Measurements from ENCODE around the gene ACMSD. TPM values are rescaled to one million over a fixed set of nuclear protein-coding genes. Genes with fewer than 3 reads are reported as not detected.

The ACMSD gene
- total RNA-seq, 4 donors from 2014 or later = 0.29 TPM; not detected in 3

DNA sequence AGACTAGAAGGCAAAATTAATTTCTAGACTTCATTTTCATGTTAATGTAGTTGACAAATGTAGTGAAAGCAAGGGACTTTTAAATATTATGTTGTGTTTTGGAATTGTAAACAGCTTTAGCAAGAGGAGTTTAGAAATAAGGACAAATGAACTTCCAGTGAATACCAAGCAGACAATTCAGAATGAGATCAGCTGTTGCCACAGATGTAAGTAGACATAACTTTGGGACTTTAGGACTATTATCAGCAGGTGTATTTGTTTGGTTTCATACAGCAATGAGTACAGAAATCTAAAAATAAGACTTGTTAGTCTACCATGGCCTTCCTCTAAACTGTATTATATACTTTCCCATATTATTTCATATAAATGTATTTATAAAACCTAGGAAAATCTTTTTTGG lies 46.0 kb downstream of the ACMSD start:
- TF ChIP-seq, protein P1, sequence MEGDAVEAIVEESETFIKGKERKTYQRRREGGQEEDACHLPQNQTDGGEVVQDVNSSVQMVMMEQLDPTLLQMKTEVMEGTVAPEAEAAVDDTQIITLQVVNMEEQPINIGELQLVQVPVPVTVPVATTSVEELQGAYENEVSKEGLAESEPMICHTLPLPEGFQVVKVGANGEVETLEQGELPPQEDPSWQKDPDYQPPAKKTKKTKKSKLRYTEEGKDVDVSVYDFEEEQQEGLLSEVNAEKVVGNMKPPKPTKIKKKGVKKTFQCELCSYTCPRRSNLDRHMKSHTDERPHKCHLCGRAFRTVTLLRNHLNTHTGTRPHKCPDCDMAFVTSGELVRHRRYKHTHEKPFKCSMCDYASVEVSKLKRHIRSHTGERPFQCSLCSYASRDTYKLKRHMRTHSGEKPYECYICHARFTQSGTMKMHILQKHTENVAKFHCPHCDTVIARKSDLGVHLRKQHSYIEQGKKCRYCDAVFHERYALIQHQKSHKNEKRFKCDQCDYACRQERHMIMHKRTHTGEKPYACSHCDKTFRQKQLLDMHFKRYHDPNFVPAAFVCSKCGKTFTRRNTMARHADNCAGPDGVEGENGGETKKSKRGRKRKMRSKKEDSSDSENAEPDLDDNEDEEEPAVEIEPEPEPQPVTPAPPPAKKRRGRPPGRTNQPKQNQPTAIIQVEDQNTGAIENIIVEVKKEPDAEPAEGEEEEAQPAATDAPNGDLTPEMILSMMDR (IDR thresholded peaks at IDR 0.05 in 4 of 5, conservative IDR thresholded peaks at IDR 0.05 in 1 of 5) = no peak
- no peak for TF ChIP-seq POLR2A (IDR thresholded peaks at IDR 0.05)
- DNase-seq = no peak

DNA sequence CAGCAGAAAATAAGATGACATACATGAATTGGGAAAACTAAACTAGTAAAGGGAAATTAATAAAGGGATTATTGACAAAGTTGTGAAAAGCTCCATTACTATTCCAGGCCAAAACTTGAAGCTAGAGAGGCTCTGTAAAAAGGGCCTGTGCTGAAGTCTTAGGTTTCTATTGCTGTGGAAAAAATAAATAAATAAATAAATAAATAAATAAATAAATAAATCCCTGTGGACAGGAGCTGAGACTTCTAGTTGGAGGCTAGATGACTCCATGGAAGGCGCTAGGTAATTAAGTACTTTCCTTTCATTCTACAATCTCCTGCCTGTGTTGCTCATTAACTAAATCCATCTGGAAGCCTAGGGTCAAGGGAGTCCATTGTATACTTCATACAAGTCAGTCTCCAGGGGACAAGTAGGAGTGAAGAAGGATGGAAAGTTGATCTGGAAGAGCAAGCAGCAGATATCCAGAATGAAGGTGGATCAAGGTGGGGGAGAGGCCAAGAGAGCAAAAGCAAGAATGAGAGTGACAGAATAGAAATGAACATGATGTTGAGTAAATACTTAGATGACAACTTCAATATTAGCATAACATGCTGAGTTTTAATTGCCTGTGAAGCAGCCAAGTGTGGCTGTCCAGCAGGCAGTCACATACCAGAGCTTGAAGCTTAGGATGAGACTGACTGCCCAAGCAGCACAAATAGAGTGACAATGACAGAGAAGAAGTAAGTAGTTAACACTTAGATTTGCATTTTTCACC lies 54.0 kb downstream of the ACMSD start:
- Histone ChIP-seq H3K27me3 (no peaks in the 10 kb centered on the region), H3K4me1 (no peaks in the 10 kb centered on the region), H3K36me3 (no peaks in the 10 kb centered on the region), H3K4me3 (no peak overlapping the region), H3K9me3 (no peaks in the 10 kb centered on the region), H3K27ac (no peak overlapping the region)
- DNase-seq = no peak
- ATAC-seq = no peak
- in situ Hi-C loops (cut with MboI; ENCODE audit: low sequenced_read_pairs in 4 of 4) = loop anchor here in 2 of 4 donors (25.0 kb wide), 1 partner anchor 430 kb away; no protein-coding TSS in a partner anchor
- intact Hi-C loops (cut with DNase I; ENCODE audit: low total_unique reads) = no loop called here
- TF ChIP-seq POLR2A (IDR thresholded peaks at IDR 0.05) = no peak
- TF ChIP-seq, protein P1 (IDR thresholded peaks at IDR 0.05 in 4 of 5, conservative IDR thresholded peaks at IDR 0.05 in 1 of 5) = no peak

More for the DNA sequence above, 46.0 kb downstream of the ACMSD start:
- Histone ChIP-seq H3K36me3 (no peaks in the 10 kb centered on the region), H3K9me3 (no peaks in the 10 kb centered on the region), H3K4me1 (no peaks in the 10 kb centered on the region), H3K4me3 (no peak overlapping the region), H3K27me3 (no peaks in the 10 kb centered on the region), H3K27ac (no peak overlapping the region)
- ATAC-seq = no peak
- intact Hi-C loops (cut with DNase I; ENCODE audit: low total_unique reads) (no loop called here), in situ Hi-C loops (cut with MboI; ENCODE audit: low sequenced_read_pairs in 4 of 4) (loop anchor here in 2 of 4 donors (25.0 kb wide), 1 partner anchor 422 kb away; no protein-coding TSS in a partner anchor)

DNA sequence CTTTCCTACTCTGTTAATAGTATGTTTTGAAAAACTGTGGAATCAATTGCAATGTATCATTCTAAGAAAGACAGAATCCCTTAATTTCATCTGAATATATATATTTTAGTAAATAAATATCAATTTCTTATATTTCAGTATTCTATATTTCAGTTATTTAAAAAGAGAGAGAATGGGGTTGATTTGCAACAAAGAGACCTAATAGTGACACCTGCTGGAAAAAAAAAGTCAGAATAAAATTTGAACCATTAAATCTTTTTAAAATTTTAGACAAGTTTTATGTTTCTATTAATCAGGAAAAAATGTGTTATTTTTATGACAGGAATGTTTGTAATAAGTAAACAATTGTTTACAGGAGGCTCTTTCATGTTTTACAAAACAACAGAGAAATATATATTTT lies 59.5 kb downstream of the ACMSD start:
- DNase-seq (no peak), ATAC-seq (no peak)
- no peaks in the 10 kb centered on the region for H3K4me1 ChIP-seq
- no peaks in the 10 kb centered on the region for H3K36me3 ChIP-seq
- no peaks in the 10 kb centered on the region for H3K9me3 ChIP-seq
- intact Hi-C loops (cut with DNase I; ENCODE audit: low total_unique reads) (no loop called here), in situ Hi-C loops (cut with MboI; ENCODE audit: low sequenced_read_pairs in 4 of 4) (loop anchor here in 2 of 4 donors (25.0 kb wide), 1 partner anchor 436 kb away; no protein-coding TSS in a partner anchor)
- no peak overlapping the region for H3K27ac ChIP-seq
- H3K4me3 ChIP-seq = no peak overlapping the region
- no peaks in the 10 kb centered on the region for H3K27me3 ChIP-seq
- TF ChIP-seq, protein P1 (IDR thresholded peaks at IDR 0.05 in 4 of 5, conservative IDR thresholded peaks at IDR 0.05 in 1 of 5) = peak in 2 of 5 experiments; percentile 27 to 29
- TF ChIP-seq POLR2A (IDR thresholded peaks at IDR 0.05) = no peak

DNA sequence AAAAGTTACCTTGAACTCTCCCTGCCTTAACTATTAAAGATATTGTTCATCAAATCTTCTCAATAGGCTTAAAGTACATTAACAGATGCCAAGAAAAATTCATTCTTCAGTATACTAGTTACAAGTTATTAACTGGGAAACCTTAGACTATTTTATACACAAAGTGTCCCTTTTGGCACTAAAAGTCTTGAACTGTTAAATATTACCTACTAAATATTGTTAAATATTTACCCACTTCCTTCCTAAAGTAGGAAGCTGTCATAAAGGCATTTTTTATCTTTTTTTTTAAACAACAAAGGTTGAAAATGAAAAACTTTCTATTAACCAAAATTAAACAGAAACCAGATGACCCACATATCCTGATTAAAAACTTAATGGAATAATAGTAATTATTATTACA lies 60.8 kb downstream of the ACMSD start:
- intact Hi-C loops (cut with DNase I; ENCODE audit: low total_unique reads) (no loop called here), in situ Hi-C loops (cut with MboI; ENCODE audit: low sequenced_read_pairs in 4 of 4) (loop anchor here in 2 of 4 donors (25.0 kb wide), 1 partner anchor 437 kb away; no protein-coding TSS in a partner anchor)
- no peaks in the 10 kb centered on the region for H3K36me3 ChIP-seq
- ATAC-seq (no peak), DNase-seq (no peak)
- no peaks in the 10 kb centered on the region for H3K9me3 ChIP-seq
- H3K27me3 ChIP-seq = no peaks in the 10 kb centered on the region
- no peaks in the 10 kb centered on the region for H3K4me1 ChIP-seq
- TF ChIP-seq, protein P1 (IDR thresholded peaks at IDR 0.05 in 4 of 5, conservative IDR thresholded peaks at IDR 0.05 in 1 of 5) = no peak
- TF ChIP-seq POLR2A (IDR thresholded peaks at IDR 0.05) = no peak
- no peak overlapping the region for H3K4me3 ChIP-seq
- no peak overlapping the region for H3K27ac ChIP-seq

All from gastrocnemius medialis (tissue), 4 donors.